GM21447 (cell line): Measurements from ENCODE around the gene LMO2.

Experiments
- ATAC-seq: cut with Tn5 transposase; IDR thresholded peaks from one replicate; pipeline ENCODE4 v1.9.1; 2021; ENCODE audit not compliant: unreplicated experiment

Gene LMO2

DNA sequence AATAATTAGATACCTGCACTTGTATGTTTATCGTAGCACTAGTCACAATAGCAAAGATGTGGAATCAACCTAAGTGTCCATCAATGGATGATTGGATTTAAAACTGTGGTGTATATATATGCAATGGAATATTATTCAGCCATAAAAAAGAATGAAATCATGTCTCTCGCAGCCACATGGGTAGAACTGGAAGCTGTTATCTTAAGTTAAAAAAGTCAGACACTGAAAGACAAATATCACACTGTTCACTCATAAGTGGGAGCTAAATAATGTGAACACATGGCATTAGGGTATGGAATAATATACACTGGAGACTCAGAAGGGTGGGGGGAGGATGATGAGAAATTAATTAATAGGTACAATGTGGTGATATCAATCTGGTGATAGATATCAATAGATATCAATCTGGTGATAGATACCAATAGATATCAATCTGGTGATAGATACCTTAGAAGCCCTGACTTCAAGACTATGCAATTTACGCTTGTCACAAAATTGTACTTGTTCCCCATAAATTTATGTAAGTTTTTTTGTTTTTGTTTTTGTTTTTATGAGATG, 2.0 kb downstream of the LMO2 start:
- ATAC-seq: no peak

DNA sequence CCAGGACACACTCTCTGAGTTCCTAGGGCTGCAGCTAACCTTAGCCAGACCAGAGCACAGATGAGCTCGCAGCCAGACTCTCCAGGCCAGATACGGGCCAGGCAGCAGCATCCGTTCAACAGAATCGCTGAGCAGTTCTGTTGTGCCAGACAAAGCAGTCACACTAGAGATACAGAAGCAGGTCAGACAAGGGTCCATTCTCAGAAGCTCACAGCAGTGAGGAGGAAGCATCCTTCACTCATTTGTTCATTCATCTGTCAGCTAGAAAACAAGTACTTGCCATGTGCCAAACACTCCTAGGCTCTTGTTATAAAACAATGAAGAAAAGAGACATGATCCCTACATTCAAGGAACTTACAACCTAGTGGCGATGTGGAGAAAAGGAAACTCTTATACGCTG, 2.6 kb downstream of the LMO2 start:
- no peak for ATAC-seq

DNA sequence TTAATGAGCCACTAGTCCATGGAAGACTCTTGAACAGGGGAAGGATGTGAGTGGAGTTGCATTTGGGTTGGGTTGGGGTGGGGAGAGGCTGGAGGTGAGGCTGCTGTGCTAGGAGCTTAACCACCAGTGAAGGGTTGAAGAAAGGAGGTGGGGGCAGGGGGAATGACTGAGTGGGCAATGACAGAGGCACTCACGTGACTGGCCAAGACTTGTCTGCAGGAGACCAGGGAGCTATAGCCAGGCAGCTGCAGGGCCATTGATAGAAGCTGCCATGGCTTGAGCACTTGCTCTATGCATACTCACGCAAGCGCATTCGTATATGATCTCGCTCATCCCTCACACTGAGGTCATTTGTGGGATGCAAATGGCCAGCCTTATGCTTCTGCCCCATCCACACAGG, 4.0 kb downstream of the LMO2 start:
- no peak for ATAC-seq

DNA sequence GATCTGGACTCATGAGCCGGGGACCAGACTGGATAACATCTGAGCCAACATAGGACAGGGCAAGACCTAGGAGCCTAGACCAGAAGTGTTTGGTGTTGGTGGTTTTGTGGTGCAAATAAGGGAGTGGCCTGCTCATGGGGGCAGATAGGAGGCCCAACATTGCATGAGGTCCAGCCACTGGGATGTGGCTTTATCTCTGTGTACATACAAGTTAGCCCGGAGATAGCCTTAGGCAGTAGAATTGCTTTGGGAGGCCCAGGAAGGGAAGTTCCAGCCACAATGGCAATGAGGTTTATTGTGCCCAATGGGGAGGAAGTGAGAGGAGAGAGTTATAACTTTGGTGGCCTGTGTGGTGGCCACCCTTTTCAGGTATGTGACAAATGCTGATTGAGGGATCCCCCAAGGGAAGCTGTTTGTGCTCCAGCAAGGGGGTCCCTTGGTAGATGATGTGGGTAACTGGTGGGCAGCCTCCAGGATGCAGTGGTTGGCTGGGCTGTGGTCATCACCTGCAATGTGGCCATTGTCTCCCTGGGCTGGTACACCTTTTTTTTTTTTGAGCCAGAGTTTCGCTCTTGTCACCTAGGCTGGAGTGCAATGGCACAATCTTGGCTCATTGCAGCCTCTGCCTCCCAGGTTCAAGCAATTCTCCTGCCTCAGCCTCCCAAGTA, 6.4 kb downstream of the LMO2 start:
- no peak for ATAC-seq

DNA sequence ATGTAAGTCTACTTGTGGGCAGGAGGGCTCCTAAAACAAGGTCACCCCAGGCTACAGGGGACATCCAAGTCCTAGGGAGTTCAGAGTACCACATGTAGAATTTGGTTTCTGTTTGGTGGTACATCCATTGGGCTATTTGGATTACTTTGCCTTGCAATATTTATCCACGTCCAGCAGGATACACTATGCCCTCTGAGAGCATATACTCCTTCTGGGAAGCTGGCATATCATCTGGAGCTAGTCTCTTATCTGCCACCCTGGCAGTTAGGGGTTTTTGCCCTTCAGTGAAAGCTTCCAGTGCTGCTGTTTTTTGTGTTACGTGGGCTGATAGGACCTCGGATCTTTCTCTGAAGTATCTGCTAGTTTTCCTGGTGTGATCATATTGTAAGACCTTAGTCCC, 7.3 kb downstream of the LMO2 start:
- no peak for ATAC-seq

DNA sequence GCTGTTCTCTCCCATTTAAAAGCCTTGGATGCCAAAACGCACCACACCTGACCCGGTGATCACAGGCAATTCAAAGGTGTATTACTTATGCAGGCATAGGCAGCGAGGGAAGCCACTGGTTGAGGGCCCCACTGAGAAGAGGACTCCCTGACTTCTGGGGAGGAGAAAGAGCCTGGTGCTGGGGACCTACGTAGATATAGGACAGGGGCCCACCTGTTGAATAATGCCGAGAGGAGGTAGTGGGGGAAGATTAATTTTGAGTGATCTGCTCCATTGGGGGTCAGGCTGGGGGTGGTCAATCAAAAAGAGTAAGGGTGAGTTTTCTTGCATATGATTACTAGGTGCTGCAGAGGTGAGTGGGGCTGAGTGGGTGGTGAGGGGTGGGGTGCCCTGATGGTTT, 7.8 kb downstream of the LMO2 start:
- ATAC-seq: no peak

DNA sequence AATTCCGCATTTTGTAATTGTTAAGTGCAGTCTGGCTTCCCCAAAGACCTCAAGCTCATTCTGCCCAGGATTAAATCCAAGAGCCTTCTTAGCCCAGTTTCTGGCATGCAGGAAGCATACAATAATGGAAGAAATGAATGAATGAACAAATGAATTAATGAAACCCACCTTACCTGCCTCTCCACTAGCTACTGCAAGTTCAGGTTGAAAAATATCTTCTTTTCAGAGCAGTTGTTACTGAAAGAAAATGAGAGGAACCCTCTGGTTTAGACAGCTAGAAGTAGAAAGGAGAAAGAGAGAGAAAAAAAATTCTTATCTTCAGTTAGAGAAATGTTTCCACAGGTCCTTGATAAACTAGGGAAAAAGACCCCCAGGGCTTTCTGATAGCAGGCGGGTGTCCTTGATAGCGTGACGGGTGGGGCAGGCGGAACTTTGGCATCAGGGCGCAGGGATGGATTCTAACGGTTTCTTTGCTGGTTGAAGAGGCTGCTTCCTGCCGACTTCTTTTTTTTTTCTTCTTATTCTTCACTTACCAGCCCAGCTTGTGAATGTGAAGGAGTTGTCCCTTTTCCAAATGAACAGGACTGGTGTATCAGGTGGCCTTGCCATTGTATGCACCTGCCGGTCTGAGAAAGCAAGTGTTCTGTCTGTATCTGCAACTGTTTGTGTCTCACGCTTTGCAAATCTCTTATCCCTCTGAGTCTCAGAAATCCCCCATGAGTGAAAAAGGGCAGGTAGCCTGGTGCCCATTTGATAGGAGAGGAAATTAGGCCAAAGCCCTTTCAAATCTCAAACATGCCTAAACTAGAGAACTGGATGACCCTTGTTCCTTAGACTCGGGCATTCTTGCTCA, 10.0 kb downstream of the LMO2 start:
- ATAC-seq: no peak

DNA sequence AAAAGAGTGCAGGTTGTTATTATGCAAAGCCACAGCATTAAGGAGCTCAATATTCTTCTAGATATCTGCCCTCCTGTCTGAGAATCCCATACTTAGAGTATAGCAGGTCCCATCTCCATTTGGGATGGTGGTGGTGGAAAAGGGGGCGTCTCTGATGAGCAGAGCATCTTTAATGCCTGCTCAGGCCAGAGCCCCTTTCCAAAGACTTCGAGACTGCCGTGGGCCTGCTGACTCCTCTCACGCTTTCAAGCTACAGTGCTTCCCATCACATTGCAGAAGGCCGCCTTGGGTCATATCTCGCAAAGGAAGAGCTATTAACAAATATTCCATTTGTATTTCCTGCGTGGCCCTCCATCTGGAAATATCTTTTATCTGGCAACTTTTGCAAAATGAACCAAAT, 10.9 kb downstream of the LMO2 start:
- ATAC-seq: no peak

DNA sequence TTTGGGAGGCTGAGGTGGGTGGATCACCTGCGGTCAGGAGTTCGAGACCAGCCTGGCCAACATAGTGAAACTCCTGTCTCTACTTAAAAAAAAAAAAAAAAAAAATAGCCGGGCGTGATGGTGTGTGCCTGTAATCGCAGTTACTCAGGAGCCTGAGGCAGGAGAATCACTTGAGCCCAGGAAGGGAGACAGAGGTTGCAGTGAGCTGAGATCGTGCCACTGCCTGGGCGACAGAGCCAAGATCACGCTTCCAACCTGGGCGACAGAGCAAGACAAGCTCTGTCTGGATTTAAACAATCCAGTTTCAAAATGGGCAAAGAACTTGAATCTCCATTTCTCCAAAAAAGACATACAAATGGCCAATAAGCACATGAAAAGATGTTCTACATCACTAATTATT, 12.5 kb downstream of the LMO2 start:
- ATAC-seq: no peak

DNA sequence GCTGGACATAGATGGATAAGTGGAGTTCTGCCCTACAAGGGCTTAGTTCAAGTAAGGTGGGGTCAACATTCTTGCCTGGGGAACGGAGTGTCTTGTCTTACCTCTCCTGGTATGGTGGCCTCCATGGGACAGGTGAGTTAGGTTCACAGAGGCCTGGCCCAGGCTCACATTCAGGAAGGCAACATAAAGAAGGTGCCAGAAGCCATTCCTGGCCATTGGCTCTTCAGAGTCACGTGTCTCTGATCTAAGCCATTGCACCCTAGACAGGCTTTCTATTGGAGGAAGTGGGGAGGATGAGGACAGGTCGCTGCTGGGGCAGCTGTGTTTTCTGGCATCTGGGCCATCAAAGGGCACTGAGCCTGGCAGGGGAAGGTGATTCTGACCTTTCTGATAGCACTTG, 14.8 kb downstream of the LMO2 start:
- ATAC-seq: no peak

DNA sequence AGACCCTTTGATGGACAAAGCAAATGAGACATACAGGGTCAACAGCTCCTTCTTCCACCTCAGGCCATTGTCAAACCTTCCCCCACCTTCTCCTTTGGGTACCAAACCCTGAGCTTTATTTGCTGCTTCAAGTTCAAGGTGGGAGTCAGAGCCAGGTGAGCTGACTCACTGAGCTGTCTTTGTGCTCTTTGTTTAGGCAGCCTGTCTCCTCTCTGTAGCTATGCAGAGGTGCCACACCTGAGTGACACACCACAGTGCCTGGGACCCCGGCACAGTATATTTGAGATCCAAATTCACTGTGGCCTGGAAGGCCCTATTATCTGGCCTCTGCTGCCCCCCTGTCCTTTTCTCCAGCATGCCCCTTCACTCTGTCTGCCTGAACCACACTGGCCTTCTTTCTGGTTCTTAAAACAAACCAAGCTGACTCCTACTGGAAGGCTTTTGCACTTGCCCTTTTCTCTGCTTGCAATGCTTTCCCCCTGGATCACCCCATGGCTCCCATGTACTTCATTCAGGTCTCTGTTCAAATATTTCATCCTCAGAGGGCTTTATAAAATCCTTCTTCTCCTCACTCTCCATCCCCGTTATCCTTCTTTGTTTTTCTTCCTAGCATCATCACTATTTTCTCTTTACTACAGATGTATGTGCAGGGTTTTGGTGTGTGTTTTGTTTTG, 16.1 kb downstream of the LMO2 start:
- ATAC-seq: no peak

DNA sequence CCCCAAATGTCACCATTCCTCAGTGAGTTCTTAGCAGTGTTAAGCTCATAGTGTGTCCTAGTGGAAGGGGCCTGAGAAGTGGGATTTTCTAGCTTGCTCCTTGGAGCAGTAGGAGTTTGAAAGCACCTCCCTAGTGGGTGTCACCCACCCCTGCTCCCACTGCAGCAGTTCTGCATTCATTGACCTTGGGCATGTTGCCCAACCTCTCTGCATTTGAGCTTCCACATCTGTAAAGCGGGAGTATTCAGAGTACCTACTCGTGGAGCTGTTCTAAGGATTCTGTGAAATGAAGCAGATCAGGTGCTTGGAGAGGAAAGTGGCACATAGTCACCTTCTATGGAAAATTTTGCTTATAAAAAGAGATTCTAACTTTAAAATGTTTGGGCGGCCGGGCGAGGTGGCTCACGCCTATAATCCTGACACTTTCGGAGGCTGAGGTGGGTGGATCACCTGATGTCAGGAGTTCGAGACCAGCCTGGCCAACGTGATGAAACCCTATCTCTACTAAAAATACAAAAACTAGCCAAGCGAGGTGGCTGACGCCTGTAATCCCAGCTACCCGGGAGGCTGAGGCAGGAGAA, 16.9 kb downstream of the LMO2 start:
- no peak for ATAC-seq

DNA sequence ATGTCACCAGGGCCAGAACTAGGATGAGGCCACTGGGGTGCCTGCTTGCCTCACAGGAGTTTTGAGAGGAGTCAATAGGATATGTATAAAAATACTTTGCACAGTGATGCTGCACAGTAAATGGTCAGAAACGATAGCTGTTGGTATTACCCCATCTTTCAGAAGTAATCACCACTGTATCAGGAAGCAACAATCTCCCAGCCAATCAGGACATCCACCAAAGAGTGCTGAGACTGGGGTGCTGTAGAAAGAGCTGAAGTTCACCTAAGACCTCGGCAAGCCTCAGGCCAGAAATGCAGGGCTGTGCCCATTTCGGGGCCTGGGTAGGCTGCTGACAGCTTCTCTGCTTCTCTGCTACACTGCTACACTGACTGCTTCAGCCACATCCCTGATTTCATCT, 17.4 kb downstream of the LMO2 start:
- no peak for ATAC-seq

DNA sequence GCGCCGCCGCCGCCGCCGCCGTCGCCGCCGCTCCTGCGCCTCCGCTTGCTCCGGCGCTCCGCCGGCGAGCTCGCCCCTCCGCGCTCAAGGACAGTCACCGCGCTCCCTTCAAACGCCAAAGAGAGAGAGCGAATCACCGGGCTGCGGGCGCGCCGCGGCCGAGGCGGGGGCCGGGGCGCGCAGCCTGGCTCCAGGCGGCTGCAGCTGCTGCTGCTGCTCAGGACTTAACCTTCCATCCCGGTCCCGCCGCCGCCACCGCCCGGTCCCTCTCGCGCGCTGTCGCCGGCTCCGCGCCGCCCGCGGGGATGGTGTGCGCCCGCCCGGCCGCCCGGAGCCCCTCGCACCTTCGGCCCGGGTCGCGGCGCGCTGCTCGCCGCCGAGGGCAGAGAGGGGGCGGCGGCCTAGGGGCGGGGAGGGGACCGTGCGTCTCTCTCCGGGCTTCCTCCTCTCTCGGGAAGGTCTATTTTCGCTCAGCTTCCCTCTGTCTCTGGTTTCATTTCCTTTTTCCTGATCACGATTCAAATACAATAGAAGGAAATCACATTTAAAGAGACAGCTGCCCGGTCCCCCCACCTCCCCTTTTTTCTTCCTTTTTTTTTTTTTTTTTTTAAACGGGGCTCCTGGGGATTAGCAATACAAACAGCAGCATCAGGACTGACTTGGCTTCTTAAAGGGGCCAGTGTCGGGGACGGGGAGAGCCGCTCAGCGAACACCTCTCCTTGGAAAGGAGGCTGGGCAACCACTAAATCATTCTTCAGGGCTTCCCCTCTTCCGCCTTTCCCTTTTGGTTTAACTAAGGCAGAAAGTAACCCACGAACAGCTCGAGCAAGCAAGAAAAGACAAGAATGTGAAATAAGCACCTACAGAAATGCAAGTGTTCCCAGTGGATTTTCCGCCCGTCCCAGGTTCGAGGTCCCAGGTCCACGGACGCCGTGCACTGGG, 22.1 kb downstream of the LMO2 start:
- ATAC-seq: no peak

DNA sequence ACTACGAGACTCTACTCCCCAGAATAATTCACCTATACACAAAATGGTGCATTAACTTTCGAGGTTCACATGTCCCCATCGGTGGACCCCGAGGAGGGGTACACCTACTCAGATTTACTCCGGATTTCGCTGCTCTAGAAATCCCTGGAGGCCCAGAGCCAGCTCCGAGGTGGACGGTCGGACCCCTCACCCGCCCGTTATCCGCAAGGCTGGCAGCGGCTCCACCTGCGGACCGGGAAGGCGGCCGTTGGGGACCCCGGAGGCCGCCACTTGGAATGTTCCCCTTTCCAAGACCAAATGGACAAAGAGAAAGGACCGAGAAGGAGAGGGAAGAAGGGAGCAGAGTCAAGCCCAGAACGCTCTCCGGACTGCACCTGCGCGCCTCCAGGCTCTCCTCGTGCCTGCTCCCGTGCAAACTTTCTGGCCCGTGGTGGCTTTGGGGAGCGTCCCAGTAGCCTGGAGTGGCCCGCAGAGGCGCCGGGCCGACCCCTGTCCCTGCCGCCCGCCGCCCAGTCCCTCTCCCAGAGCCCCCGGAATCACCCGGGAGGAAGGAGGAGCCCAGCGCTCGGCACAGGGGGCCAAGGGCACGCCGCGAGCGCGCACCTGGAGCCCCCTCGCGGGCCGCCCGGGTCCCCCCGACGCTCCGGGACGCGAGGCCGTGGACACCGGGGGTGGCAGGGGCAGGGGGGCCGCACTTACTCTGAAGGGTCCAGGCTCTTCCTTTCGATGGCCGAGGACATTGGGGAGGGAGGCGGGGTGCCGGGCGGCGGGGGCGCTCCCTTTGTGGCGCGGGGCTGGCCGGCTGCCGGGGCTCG, 23.0 kb downstream of the LMO2 start:
- ATAC-seq: no peak

DNA sequence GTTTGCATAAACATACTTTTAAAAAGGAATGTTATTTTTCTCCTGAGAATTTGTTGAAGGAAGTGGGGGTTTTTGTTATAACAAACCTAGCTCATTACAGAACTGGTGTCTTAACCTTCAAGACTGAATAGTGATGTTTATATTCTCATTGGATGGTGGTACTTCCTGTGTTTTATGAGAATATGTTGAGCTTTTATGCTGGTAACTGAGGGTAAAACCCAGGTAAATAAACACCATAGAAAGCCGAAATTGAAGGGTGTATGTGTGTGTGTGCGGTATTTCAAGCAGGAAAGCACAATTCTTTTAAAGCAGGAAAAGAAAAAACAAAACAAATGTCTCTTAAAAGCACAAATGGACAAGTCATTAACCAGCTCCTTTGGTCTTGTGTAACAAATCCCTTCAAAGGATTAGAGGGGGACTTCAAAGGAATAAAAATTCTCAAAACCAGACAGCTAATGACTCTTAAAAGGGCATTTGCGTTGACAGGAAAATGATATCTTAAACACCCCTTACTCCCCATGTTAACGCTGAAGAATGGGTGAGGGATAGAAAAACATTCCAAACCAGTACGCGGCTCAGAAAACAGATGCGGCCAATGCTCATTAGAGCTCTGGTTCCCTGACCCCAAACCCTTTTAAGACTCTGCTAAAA, 23.8 kb downstream of the LMO2 start:
- no peak for ATAC-seq

DNA sequence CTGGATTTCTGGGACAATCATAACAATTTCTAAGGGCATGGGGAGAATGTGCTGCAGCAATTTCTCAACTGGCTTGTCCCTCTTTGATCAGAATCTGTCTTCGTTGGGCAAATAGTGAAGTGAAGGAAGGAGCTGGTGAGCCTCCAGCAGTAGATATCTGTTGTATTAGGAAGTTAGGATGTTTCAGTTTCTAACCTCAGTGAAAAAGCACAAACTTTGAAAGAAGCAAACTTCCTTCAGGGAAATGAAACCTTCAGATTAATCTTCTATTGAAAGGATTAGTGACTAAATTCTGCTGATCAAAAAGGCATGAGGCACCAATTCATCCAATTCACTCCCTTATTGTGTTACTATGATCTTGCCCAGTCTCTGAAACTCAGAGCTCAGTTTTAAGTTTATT, 24.3 kb downstream of the LMO2 start:
- ATAC-seq: no peak

DNA sequence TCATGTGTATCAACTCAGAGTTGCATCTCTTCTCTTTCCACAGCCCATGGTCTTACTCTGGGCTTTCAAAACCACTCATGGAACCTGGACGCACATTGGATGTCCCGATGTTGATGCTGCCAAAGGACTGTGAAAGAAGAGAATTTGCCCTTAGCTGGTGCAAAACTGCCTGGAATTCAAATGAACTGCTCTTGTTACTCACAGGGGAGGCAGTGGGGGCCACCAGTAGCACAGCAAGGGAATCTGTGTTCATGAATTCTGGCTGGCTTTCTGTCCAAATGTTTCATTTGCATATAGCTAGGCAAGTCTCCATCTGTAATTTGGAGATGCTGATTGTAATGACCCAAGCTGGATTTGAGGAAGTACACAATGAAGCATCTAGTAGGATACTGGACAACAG, 24.9 kb downstream of the LMO2 start:
- ATAC-seq: no peak

DNA sequence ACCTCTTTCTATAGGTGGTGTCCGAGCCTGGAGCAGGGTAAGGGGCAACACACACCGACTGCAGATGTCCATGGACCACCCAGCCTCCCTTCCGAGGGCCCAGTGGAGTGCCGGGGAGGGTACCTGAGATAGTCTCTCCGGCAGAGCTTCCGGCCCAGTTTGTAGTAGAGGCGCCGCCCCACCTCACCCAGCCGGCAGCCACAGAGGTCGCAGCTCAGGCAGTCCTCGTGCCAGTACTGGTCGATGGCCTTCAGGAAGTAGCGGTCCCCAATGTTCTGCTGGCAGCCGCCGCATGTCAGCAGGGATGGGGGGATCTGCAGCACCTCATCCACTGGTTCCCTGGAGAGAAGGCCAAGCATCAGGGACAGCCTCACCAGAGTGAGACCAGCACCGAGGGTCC, 27.4 kb downstream of the LMO2 start:
- ATAC-seq: no peak
